C4-2B (cell line): ENCODE results near the gene U2AF2.

Experiments used
- ZFX ChIP-seq: fragments of 450-650 bp; IDR thresholded peaks from 2 replicates; pipeline ENCODE4 v1.6.1; 2017
- TF ChIP-seq, protein P1 (sequence below): fragments of 450-650 bp; conservative IDR thresholded peaks from 2 replicates; pipeline ENCODE4 v1.5.1; 2017; ENCODE audit warnings: mild to moderate bottlenecking

DNA sequence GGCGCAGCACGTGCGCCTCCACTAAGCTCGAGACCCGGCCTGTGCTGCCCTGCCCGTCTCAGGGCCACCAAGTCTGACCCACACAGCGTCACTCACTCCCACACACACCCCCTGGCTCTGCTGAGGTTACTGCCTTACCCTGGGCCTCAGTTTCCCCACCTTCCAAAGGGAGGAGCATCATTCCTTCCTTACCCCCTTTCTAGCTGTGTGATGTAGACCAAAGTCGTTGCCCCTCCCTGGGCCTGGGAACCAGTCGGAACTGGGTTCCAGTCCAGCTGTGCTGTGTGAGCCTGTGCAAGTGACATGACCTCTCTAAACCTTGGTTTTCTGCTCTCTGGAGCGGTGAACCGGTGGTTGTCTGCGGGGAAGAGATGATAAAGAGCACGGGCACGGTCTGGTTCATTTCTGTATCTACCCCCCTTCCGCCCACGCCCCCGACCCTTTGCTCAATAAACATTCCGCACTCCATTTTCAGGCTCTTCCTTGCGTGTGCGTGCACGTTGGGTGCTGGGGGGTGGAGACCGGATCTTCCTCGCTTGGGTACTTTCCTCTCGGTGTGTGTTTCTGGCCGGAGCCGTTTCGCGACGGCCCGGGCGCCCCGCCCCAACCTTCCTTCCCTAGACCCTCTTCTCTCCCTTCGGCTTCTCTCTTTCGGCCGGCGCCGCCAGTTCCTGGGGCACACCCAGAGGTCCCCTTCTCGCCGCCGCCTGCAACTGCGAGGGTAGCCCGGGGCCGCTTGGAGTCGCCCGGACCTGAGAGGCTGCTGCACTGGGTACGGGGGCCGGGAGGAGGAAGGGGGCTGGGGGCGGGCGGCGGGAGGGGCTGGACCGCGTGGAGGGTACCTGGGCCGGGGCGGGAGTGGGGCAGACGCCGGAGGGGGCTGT, 11.6 kb upstream of the U2AF2 start, which contains the start of gene ZNF581:
- TF ChIP-seq, protein P1, sequence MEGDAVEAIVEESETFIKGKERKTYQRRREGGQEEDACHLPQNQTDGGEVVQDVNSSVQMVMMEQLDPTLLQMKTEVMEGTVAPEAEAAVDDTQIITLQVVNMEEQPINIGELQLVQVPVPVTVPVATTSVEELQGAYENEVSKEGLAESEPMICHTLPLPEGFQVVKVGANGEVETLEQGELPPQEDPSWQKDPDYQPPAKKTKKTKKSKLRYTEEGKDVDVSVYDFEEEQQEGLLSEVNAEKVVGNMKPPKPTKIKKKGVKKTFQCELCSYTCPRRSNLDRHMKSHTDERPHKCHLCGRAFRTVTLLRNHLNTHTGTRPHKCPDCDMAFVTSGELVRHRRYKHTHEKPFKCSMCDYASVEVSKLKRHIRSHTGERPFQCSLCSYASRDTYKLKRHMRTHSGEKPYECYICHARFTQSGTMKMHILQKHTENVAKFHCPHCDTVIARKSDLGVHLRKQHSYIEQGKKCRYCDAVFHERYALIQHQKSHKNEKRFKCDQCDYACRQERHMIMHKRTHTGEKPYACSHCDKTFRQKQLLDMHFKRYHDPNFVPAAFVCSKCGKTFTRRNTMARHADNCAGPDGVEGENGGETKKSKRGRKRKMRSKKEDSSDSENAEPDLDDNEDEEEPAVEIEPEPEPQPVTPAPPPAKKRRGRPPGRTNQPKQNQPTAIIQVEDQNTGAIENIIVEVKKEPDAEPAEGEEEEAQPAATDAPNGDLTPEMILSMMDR, result no peak
- no peak; the same call in 1 of the 2 replicates for TF ChIP-seq ZFX
